Left lobe of liver (tissue), 2 donors: ENCODE measurements around the gene CDH7. TPM values are rescaled to one million over a fixed set of nuclear protein-coding genes. Genes with fewer than 3 reads are reported as not detected.

ENCODE experiments used
- ATAC-seq: fragments of 200-7000 bp; cut with Tn5 transposase; one replicate; pipeline ENCODE4 v1.9.1; 2020; ENCODE audit warnings: mild to moderate bottlenecking, moderate library complexity
- DNase-seq: peaks from one replicate; pipeline ENCODE4 v3.0.0-alpha.2; 2020; ENCODE audit warnings: low spot score
- total RNA-seq: library from RNA; stranded (reverse); gene quantifications from one replicate; pipeline ENCODE4 v1.2.1, GENCODE V29; 2021
- donor health status: DM: no; HTN: no; CAD: no; lungs with moderate emphysema.
- donor health status: DM: no; HTN: yes; CAD: no.

CDH7 gene, protein sequence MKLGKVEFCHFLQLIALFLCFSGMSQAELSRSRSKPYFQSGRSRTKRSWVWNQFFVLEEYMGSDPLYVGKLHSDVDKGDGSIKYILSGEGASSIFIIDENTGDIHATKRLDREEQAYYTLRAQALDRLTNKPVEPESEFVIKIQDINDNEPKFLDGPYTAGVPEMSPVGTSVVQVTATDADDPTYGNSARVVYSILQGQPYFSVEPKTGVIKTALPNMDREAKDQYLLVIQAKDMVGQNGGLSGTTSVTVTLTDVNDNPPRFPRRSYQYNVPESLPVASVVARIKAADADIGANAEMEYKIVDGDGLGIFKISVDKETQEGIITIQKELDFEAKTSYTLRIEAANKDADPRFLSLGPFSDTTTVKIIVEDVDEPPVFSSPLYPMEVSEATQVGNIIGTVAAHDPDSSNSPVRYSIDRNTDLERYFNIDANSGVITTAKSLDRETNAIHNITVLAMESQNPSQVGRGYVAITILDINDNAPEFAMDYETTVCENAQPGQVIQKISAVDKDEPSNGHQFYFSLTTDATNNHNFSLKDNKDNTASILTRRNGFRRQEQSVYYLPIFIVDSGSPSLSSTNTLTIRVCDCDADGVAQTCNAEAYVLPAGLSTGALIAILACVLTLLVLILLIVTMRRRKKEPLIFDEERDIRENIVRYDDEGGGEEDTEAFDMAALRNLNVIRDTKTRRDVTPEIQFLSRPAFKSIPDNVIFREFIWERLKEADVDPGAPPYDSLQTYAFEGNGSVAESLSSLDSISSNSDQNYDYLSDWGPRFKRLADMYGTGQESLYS
- not detected for total RNA-seq

DNA sequence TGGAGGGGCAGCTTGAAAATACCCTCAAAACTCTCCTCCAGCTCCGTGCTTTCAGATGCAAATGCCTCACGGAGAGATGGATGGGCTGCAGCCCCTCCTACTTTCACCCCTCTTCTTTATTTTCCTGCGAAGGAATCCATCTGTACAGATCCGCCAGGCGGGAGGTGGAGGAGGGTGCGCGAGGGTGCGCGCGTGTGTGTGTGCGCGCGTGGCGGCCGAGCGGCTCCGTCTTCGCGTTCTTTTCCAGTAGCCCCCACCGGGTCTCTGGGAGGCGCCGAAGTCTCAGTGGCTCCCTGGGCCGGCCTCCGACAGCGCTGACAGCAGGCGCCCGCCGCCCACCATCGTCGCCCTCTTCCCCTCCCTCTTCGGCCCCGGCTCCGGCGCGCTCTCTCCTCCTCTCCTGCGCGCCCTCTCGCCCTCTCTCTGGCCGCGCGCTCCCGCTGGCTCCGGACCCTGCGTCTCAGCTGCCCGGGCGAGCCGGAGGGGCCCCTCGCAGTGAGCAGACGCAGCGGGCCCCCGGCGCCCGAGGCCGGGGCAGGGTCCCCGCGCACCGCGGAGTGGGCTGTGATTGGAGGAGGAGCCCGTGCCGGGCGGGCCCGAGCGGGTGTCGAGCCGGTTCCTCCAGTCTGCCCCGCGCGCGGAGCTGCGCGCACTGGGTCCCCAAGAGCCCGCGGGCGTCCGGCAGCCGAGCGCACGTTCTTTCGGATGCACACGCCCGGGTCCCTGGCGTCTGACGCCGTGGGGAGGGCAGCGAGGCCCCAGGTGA lies at the start of gene CDH7:
Gene CDH7 (plus strand): TSS at position 624 of the 766 bp plus-strand sequence. CDS start 11,831 bp downstream, outside the sequence.
- ATAC-seq (no peak), DNase-seq (no peak)

DNA sequence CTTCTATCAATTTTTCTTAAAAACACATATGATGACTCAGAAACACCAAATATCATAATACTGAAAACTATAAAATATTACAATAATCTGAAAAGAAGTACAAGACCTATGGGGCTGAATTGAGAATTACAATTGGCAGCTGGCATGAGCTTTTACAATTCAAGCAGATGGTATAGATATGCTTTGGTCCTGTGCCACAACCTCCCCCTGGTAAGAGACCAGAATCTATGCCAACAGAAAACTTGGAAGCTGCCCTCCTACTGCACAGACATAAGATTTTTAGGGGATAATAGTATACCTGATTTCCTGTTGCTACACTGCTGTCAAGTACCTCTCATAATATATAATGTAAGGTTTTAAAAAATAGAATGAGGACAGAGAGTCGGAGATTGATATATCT lies 46.8 kb upstream of the CDH7 start:
- no peak for ATAC-seq
- no peak for DNase-seq

DNA sequence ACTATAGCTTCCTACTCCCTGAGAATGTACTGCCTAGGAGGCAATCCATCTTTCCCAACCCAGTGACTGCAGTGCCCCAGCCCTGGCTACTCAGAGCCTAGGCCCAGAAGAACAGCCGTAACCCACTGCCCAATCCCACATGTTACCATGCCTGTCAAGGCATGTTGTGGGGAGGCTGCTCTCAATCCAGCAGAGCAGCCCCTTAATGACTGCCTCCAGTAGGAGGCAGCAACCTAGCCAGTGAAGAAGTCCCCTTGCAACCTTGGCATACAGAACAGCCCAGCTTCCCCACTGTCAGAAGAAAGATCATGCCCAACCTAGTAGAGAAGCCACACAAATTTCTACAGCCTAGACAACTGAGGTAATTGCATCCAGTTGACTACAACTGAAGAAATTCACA lies 44.2 kb upstream of the CDH7 start:
- ATAC-seq: no peak
- DNase-seq: no peak

DNA sequence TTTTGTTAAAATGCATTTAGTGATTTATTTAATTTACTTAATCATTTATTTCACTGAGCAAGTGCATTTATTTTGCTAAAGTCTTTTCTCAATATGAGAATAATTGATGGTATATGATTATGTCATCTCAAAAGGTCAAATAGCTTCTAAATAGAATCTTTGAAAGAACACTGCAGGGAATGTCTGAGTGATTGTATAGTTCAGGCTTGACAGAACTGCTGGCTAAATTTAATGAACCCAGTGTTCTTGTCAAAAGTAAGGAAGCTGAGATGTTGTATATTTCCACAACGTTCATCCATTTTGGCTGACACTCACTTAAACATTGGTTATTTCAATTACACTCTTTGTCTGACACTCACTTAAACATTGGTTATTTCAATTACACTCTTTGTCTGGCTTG lies 39.3 kb upstream of the CDH7 start:
- no peak for DNase-seq
- no peak for ATAC-seq

DNA sequence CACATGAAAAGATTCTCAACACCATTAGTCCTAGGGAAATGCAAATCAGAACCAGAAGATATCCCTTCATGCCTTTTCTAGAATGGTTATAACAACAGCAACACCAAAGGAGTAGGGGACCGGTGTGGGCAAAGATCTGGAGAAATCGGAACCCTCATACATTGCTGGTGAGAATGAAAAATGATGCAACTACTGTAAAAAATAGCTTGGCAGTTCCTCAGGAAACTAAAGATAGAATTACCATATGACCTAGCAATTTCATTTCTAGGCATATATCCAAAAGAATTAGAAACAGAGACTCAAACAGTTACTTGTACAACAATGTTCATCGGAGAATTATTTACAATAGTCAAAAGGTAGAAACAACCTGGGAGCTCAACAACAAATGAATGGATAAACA lies 29.2 kb upstream of the CDH7 start:
- DNase-seq (no peak), ATAC-seq (no peak)

DNA sequence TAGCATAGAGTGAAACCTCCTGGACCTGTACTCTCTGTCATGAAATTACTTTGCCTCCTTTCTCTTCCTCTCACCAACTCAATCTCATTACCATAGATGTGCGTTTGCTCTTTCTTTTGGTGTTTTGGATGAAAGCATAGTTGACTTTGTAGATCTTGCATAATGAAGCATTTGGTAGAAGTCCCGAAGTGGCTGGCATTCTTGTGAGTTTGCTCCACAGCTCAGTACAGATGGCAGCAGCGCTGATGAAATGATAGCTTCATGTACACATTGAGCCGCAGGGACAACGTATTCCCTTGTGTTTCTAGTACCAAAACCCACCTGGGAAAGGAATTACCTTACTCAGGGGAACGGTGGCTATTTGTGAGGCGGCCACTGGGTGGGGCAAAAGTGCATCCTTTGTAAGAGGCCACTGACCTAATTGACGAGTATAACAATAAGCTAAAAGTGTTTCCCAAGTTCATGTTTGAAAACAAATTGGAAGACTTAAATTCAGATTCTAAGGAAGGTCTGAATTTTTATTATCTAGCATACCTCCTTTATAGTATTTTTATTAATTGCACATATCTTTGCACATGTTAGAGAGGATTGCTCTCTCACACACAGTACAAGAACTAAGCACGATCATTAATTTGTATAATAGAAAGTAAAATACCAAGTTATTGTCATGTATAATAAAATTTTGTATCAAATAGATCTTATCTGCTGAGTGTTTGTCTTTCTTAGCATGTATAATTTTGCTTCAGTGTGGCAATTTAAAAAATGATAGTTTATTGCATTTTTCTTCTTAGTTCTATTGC lies 25.4 kb upstream of the CDH7 start:
- ATAC-seq: peak; percentile 66
- no peak for DNase-seq

DNA sequence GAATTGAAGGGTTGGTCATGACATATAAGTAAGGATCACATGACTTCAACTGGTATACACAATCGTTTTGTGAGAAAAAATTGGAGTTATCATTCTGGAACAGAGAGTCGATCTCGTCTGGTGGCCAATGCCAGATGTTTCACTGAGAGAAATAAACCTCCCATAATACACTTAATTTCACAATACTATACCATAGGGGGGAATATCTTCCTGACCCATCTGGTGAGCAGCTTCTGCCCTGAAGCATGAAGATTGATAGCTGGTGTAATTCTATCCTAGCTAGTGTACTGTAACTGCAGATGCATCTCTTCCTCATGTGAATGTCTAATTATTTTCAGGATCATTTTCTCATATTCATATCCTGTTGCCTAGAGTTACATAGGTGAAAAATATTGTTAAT lies 15.7 kb upstream of the CDH7 start:
- DNase-seq (no peak), ATAC-seq (no peak)

DNA sequence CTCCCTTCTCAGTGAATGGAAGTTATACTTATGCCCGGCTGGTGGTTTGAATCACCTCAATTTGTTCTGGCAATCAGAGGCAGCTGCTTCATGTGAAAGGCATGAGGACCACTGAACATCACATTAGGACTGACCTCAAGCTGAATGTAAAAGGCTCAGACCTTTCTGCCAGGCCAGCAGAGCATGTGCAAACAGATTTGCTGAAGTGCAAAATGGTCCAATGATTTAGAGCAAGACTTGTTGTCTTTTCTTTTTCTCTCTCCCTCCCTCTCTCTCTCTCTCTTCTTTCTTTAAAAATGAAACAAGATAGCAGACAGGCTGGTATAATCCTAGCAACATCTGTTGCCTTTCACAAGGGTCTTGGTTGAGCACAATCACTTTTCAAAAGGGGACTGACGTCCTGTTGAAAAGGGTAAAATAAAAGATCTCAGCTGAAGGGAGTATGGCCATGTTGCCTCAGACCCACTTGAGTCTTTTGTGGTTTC lies 13.3 kb upstream of the CDH7 start:
- DNase-seq (no peak), ATAC-seq (no peak)

DNA sequence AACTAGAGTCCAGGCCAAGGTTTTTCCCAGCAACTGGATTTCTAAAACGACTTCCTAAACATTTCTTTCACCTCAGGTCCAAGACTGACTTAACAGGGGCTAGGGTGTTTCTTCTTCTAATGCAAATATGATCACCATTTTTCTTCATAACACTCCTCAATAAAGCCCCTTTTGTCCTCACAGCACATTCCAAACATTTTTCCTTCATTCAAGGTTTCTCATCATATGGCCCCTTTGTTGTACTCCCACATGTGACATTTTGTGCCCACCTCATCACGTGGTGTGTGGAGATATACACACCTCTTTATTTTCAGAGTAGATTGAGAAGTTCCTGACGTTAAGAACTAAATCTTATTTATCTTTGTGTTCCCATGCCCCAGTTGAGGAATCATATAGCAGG lies 3.9 kb upstream of the CDH7 start:
- DNase-seq (no peak), ATAC-seq (no peak)

DNA sequence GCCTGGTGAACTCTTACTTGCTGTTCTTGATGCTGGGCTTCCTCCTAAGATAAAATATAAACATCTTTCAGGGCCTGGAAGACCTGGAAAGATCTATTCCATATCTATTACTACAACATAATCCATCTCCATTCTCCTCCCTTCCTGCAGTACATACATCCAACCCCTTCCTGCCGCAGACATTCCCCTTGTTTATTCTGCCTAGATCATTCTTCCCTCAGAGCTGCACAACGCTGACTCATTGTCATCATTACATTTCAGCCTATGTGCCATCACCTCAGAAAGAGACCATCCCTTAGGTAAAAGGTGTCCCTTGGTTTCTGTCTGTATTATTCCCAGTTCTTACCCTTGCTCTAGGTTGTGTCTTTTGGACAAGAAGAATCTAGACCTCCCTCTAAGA lies 2.5 kb upstream of the CDH7 start:
- DNase-seq: no peak
- no peak for ATAC-seq

DNA sequence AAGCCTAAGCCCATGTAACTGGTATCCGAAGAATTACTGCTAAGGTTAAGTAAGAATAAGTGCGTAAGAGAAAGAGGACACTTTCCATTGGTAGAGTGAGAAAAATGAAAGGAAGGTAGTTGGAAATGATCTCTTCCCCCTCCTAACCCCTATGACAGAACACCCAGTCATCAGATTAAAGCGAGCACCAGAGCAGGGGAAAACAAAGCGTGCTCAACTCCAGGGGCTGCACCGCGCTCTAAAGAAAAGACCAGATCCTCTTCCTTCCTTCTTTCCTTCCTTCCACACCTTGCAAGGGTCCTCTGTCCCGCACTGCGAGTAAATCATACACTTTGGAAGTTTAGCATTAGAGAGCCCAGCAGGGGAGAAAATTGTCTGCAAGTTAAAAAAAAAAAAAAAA lies 971 bp upstream of the CDH7 start:
- no peak for ATAC-seq
- DNase-seq: no peak

DNA sequence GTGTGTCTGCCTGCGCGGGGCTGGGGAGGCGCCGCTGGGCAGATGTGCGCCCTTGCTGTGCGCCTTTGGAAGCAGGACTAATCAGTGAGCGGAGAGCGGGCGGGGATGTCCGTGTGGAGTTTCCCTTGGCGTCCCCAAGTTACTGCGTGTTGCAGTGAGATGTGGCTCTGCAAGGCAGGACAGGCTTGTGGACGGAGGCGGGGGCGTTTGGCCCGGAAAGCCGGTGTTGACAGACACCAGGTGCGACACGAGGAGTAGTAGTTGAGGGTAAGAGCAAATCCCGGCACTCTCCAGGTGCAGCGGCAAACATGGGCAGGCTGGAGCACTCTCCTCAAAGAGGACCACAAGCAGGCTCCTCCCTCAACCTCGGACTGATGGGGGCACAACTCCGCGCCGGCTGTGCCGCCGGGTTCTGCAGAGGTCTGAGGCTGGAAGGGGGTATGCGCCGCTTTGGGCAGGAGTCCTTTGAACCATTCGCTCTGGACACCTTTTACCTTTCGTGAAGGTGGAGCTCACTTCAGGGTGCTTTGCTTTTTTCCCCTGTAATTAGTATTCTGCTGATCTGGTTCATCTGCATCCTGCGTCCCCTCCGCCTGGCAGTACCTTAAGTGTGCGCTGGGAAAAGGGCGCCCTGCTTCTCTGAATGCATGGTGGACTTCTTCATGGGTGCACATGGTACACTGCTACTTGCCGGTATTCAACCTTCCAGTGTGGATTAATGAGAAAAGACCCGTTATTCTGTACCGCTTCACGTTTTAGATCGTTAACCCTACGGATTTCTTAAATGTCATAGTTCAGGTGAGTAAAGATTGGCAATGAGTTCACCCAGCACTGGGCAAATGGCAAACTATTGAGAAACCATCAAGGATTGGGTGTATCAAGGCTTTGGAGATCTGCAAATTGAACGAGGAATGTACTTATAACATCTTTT lies 608 bp downstream of the CDH7 start:
- DNase-seq: no peak
- ATAC-seq: no peak

DNA sequence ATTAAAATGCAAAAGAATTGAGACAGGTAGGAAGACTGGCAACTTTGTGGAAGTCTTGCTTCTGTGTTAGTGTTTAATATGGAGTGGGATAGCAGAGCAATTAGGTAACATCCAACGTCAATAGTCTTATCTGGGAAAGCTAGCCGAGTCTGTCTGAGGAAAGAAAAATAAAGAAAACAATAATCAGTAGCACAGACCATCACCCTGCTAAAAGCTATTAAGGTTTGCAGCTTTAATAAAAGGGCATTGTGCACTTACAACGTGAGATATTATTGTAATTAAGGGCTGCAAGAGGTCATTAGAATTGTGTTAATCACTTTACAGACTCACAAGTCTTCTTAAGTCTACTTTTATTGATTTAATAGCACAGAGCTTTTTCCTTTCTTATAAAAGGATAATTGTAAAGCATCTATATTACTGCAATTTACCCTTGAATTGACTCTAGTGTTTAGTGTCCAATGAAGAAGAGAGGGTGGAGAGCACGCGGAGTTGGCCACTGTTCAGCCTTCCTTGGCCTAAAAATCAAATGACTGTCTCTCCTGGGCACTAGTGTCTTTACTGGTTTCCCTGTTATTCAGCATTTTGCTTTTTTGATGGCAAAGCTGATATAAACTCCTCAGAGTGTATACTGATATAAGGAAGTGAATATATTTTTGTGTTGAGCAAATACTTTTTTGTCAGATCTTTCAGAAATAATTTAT lies 2.0 kb downstream of the CDH7 start:
- DNase-seq: no peak
- no peak for ATAC-seq

DNA sequence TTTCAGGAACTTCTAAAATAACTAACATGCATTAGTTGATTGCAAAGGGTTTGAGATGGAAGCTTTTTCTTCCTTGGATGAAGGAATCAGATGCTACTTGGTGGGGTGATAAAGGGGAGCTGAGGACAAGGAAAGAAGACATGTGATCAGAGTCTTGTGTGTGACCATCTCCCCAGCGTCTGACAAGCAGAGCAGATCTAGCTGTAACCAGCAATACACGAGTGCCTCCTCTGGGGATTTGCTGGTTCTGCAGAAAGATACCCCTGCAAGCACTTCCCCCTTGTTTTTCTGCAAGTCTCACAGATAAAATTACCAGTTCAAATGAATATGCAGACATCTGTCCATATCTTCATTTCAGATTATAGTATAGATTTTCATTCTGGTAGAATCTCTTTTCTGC lies 2.7 kb downstream of the CDH7 start:
- ATAC-seq (no peak), DNase-seq (no peak)

DNA sequence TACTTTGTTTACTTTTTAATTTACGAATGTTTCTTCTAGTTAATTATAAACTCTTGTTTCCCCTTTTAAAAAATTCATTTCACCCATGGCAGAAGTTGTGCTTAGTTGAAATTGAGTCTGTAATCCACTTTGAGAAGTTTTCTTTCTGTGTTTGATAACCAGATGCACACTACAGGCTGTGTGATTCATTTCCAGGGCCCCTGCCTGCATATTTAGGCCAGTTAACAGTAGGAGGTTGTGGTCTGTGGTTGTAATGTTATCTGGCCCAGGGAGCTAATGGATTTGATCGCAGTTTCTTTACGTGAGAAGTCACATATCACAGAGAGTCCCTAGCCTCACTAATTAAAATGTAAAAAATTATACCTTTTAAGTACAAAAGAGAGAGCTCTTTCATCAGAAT lies 3.3 kb downstream of the CDH7 start:
- ATAC-seq (no peak), DNase-seq (no peak)

DNA sequence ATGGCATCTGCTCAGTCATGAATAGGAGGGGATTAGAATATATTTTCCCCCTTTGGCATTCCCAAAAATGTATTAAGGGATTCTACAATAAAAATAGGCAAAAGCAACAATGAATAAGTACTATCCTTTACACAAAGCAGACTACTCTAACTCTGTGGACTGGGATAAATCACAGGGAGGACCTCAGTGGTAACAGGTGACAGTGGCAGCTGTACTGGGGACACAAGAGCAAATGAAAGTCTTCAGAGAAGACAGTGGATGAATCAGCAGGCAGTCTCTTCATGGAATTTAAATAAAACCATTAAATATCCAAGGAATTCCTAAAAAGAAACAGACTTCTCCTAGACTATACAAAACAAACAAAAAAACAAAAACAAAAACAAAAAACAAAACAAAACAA lies 4.8 kb downstream of the CDH7 start:
- DNase-seq (no peak), ATAC-seq (no peak)

DNA sequence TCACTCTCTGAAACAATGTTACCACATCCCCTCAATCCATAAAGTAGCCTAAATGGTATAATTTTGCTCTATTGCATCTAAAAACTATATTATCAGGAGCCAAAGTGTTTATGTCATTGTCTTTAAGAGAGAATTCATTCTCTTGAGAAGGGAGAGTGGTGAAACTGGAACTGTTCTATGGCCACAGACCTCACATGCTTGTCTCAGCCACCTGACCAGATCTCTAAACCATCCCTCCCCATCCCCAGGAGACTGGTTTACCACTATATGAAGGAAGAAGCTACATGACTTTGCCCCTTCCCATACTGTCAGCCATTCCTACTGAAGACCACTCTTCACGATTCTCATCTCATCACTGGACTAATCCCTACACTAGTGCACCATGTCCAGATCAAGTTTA lies 9.6 kb downstream of the CDH7 start:
- no peak for DNase-seq
- ATAC-seq: no peak

DNA sequence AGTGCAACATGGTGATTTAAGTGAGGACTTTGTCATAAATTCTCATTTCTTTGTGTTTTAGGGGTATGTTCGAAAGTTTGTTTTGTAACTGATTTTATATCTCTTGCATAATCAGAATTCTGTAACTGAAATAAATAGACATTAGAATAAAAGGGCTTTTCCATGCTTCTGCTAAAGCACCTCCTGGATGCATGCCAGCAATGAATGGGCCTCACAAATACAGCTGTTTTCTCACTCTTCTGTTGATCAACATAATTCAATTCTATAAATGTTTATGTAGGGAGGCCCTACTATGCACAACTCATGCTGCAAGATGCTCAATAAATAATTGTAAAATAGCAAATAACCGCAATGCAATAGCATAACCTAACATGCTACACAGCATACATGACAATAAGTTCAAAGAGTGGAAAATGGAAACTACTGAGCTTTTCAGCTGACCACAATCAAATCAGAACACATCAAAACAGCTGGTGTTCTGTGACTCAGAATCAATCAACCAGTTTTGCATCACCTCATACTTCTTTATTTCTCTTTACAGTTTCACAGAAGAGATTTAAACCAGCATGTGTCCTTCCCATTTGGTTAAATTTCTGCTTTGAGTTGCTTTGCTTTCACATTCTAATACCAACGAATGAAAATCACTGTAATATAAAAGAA lies 11.0 kb downstream of the CDH7 start:
- DNase-seq: no peak
- ATAC-seq: no peak
